Fibroblast of lung (primary cell): ENCODE results near the gene GLRB. TPM values are rescaled to one million over a fixed set of nuclear protein-coding genes. Genes with fewer than 3 reads are reported as not detected.

Source experiments
- DNase-seq, 2 donors: peaks; one replicate each; pipeline versions ENCODE4 v3.0.0 to v3.0.0-alpha.2; 2010; ENCODE audit warnings: low read depth in 2 of 2
- H2AFZ ChIP-seq: 2 replicates; pipeline ENCODE4 v1.5.1; 2012; ENCODE audit warnings: low read length, control low read depth, inconsistent platforms
- H3K27ac ChIP-seq: 2 replicates; pipeline ENCODE4 v1.5.1; 2011; ENCODE audit warnings: low read length, control low read depth; ENCODE audit not compliant: insufficient read depth
- H3K27me3 ChIP-seq: 2 replicates; pipeline ENCODE4 v1.5.1; 2011; ENCODE audit warnings: mild to moderate bottlenecking, low read length; ENCODE audit not compliant: control insufficient read depth, insufficient read depth
- H3K36me3 ChIP-seq: 2 replicates; pipeline ENCODE4 v1.5.1; 2011; ENCODE audit warnings: low read length; ENCODE audit not compliant: control insufficient read depth, insufficient read depth
- H3K4me1 ChIP-seq: 2 replicates; pipeline ENCODE4 v1.5.1; 2011; ENCODE audit warnings: low read length; ENCODE audit not compliant: control insufficient read depth, insufficient read depth; ENCODE audit errors: extremely low read depth
- H3K4me2 ChIP-seq: 2 replicates; pipeline ENCODE4 v1.5.1; 2011; ENCODE audit warnings: low read length, control low read depth; ENCODE audit not compliant: insufficient read depth; ENCODE audit errors: extremely low read depth
- H3K4me3 ChIP-seq, 4 experiments: fragments of 200-600 bp in 1 of 4; sonication (generic) in 1 of 4; replicated peaks in 1 of 4; 2 replicates each; pipeline ENCODE4 v1.5.1; 2011 to 2016; ENCODE audit warnings: low read length in 4 of 4, low read depth in 3 of 4, mild to moderate bottlenecking in 3 of 4, control low read depth in 2 of 4, inconsistent platforms in 1 of 4, mixed read lengths in 1 of 4; ENCODE audit not compliant: insufficient read depth in 1 of 4; ENCODE audit errors: control extremely low read depth in 1 of 4
- H3K79me2 ChIP-seq: 2 replicates; pipeline ENCODE4 v1.5.1; 2012; ENCODE audit warnings: mild to moderate bottlenecking, low read length, inconsistent platforms; ENCODE audit not compliant: control insufficient read depth, insufficient read depth
- H3K9ac ChIP-seq: 2 replicates; pipeline ENCODE4 v1.5.1; 2011; ENCODE audit warnings: mild to moderate bottlenecking, low read length, control low read depth; ENCODE audit not compliant: insufficient read depth
- H3K9me3 ChIP-seq: 2 replicates; pipeline ENCODE4 v1.5.1; 2012; ENCODE audit warnings: low read depth, low read length; ENCODE audit not compliant: control insufficient read depth, insufficient read depth
- H4K20me1 ChIP-seq: 2 replicates; pipeline ENCODE4 v1.5.1; 2011; ENCODE audit warnings: low read length; ENCODE audit not compliant: control insufficient read depth, insufficient read depth; ENCODE audit errors: extremely low read depth
- EZH2 ChIP-seq: IDR thresholded peaks from 2 replicates; pipeline ENCODE4 v1.5.1; 2012; ENCODE audit warnings: low read length, control low read depth, mild to moderate bottlenecking; ENCODE audit errors: missing control alignments
- polyA minus RNA-seq: library from RNA; depleted of rRNA, polyadenylated mRNA; stranded (reverse); fragments of >200 nt; gene quantifications from 2 replicates; pipeline ENCODE4 v1.2.3, GENCODE V29; 2011; ENCODE audit warnings: low replicate concordance
- polyA plus RNA-seq, 2 donors: library from polyadenylated mRNA; depleted of rRNA in 1 of 2; stranded (reverse) in 1 of 2; unstranded in 1 of 2; fragments of >200 nt; gene quantifications; 2 replicates each; pipeline ENCODE4 v1.2.1, GENCODE V29; 2011 to 2012; ENCODE audit warnings: missing spikeins in 1 of 2
- total RNA-seq: library from RNA; depleted of rRNA; stranded (reverse); fragments of >200 nt; gene quantifications from 2 replicates; pipeline ENCODE4 v1.2.1, GENCODE V29; 2014
- TF ChIP-seq, protein P1 (sequence below), 2 donors: IDR thresholded peaks in 1 of 2; conservative IDR thresholded peaks in 1 of 2; 1 replicate in 1 of 2; 2 replicates in 1 of 2; pipeline ENCODE4 v1.5.1; 2011 to 2012; ENCODE audit warnings: low read length in 2 of 2, control low read depth in 1 of 2, inconsistent platforms in 1 of 2, low read depth in 1 of 2, mild to moderate bottlenecking in 1 of 2

The GLRB gene
- total RNA-seq (13.6 and 25.9 TPM in 2 replicates), polyA plus RNA-seq (10.3 and 10.4 TPM in 2 replicates), polyA minus RNA-seq (2.6 and 8.8 TPM in 2 replicates)
- polyA plus RNA-seq (2012) = 6.0 and 7.0 TPM in 2 replicates

DNA sequence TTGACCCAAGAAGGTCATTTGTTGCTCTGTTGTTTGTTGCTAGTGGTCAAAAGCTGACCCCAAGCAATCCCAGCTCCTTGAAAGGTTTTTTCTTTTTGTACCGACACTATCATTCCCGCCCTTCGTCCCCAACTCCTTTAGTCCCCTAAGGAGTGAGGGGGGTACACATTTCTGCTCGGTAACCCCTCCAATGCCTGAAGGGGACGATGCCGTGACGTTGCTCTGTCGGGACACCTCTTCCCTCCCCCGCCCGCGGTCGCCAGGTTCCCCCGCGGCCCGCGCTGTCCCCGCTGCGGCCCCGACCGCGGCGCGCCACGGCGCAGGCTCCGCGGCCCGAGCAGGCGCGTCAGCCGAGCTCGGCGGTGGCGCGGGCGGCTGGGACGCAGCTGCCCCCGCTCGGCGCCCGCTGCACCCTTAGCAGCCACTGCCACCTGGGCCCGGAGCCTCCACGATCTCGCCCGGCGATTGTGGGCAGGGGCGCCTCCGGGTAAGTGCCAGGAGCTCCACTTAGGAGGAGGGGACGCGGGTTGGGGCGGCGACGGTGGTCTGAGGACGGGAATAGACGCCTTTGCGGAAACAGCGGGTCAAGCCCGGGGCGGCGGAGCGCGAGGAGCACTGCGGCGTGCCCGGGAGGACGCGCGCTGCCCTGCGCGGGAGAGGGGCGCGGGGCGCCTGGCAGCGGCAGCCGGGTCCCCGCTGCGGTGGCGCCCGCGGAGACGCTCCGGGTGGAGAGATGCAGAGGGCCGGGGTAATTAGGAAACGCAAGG lies at the start of gene GLRB:
GLRB (plus strand) TSS at position 340 of the 767 bp plus-strand sequence. CDS start 1,875 bp downstream, outside the sequence.
- Histone ChIP-seq H3K9ac (peak within 1 kb of the TSS; percentile 52), H3K79me2 (peaks cover 2% of the 10 kb centered on the region), H3K27me3 (no peaks in the 10 kb centered on the region), H3K4me1 (no peaks in the 10 kb centered on the region), H3K27ac (no peak within 1 kb of the TSS), H3K4me2 (peak within 1 kb of the TSS; percentile 87), H3K4me3 (peak within 1 kb of the TSS; percentile 71 to 88 (median 72)), H2AFZ (peak within 1 kb of the TSS; percentile 98), H4K20me1 (no peaks in the 10 kb centered on the region), H3K9me3 (no peaks in the 10 kb centered on the region), H3K36me3 (no peaks in the 10 kb centered on the region)
- TF ChIP-seq EZH2 = no peak
- TF ChIP-seq, protein P1, sequence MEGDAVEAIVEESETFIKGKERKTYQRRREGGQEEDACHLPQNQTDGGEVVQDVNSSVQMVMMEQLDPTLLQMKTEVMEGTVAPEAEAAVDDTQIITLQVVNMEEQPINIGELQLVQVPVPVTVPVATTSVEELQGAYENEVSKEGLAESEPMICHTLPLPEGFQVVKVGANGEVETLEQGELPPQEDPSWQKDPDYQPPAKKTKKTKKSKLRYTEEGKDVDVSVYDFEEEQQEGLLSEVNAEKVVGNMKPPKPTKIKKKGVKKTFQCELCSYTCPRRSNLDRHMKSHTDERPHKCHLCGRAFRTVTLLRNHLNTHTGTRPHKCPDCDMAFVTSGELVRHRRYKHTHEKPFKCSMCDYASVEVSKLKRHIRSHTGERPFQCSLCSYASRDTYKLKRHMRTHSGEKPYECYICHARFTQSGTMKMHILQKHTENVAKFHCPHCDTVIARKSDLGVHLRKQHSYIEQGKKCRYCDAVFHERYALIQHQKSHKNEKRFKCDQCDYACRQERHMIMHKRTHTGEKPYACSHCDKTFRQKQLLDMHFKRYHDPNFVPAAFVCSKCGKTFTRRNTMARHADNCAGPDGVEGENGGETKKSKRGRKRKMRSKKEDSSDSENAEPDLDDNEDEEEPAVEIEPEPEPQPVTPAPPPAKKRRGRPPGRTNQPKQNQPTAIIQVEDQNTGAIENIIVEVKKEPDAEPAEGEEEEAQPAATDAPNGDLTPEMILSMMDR (conservative IDR thresholded peaks at IDR 0.05 in 1 of 2, IDR thresholded peaks at IDR 0.05 in 1 of 2; ENCODE audit: low read depth in 1 of 2, low read length in 2 of 2) = no peak
- DNase-seq = peak; percentile 20 to 43

DNA sequence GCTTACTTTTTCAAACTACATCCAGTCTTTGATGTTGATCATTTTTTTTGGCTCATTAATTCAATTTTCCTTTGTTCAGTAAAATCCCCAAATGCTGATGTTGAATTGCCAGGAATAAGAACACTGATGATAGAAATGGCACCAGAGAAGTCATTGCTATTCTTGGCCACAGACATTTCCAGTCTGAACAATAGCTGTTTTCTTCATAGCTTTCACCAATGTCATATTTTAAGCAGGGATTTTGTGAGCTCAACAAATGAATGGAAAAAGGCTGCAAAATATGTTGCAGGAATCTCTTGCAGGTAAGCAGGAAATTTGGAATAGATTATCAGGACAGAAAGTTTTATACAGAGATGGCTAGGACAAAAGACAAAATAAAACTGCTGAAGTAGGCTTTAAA lies 40.5 kb upstream of the GLRB start:
- no peak overlapping the region for H3K27ac ChIP-seq
- H3K79me2 ChIP-seq = no peaks in the 10 kb centered on the region
- no peaks in the 10 kb centered on the region for H3K36me3 ChIP-seq
- no peaks in the 10 kb centered on the region for H3K4me1 ChIP-seq
- H4K20me1 ChIP-seq = no peaks in the 10 kb centered on the region
- no peak overlapping the region for H3K9ac ChIP-seq
- H3K9me3 ChIP-seq = no peaks in the 10 kb centered on the region
- TF ChIP-seq EZH2 = no peak
- TF ChIP-seq, protein P1 (conservative IDR thresholded peaks at IDR 0.05 in 1 of 2, IDR thresholded peaks at IDR 0.05 in 1 of 2; ENCODE audit: low read depth in 1 of 2, low read length in 2 of 2) = no peak
- no peak overlapping the region for H3K4me2 ChIP-seq
- H3K27me3 ChIP-seq = no peaks in the 10 kb centered on the region
- DNase-seq = peak in 1 of 2 donors; percentile 15
- H2AFZ ChIP-seq = no peak overlapping the region
- H3K4me3 ChIP-seq = no peak overlapping the region

DNA sequence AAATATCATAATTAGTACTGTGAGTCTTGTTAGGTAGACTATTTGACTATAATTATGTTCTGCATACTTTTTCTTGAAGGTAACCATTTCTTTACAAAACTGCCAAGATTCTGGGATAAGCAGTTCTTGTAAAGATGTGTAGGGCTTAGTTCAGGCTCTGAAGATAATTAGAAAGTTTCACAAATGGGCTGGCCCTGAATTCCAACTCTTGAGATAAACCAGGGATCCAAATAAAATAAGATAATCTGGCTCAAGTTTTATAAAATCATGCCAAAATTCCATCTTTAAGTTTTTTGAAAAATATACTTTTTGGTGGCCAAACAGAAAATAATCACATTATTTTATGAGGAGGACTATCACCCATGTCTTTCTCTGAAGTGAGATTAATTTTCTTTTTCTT lies 35.5 kb upstream of the GLRB start:
- H3K27ac ChIP-seq = no peak overlapping the region
- peaks cover 2% of the 10 kb centered on the region for H3K4me1 ChIP-seq
- H3K9ac ChIP-seq = no peak overlapping the region
- no peak for TF ChIP-seq EZH2
- TF ChIP-seq, protein P1 (conservative IDR thresholded peaks at IDR 0.05 in 1 of 2, IDR thresholded peaks at IDR 0.05 in 1 of 2; ENCODE audit: low read depth in 1 of 2, low read length in 2 of 2) = no peak
- no peaks in the 10 kb centered on the region for H3K9me3 ChIP-seq
- H3K27me3 ChIP-seq = no peaks in the 10 kb centered on the region
- H4K20me1 ChIP-seq = no peaks in the 10 kb centered on the region
- H3K79me2 ChIP-seq = no peaks in the 10 kb centered on the region
- no peak for DNase-seq
- H3K4me2 ChIP-seq = no peak overlapping the region
- H3K4me3 ChIP-seq = no peak overlapping the region
- H3K36me3 ChIP-seq = no peaks in the 10 kb centered on the region
- no peak overlapping the region for H2AFZ ChIP-seq
